Measurements from ENCODE around the gene PDE8B.

DNA sequence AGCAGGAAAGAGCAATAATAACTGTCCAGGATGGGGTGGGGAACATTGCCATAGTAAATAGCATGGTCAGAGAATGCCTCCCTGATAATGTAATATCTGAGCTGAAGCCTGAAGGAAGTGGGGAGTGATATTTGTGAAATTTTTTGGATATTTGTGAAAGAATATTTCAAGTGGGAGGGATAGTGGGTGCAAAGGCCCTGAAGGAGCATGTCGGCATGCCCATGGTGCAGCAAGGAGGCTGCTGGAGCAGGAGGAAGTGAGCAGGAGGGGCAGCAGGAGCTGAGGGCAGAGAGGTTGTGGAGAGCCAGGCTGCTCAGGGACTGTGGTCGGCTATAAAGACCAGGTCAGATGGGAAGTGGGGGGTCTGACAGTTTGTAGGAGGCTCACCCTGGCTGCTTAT lies 21.1 kb upstream of the PDE8B start:
- TF ChIP-seq CTCF (conservative IDR thresholded peaks at IDR 0.05) (no peak), EZH2 (IDR thresholded peaks at IDR 0.05; ENCODE audit: low read depth) (no peak)
